Liver (tissue), 9 donors: Measurements from ENCODE around the gene RABL6. TPM values are rescaled to one million over a fixed set of nuclear protein-coding genes. Genes with fewer than 3 reads are reported as not detected.

Experiments
- DNase-seq: peaks from one replicate; pipeline ENCODE4 v3.0.0-alpha.2; 2017; ENCODE audit warnings: low spot score
- H3K27ac ChIP-seq, 2 donors: one replicate each; pipeline ENCODE4 v1.7.0; 2013; ENCODE audit warnings: inconsistent platforms in 2 of 2, low read length in 2 of 2, control low read depth in 1 of 2, low read depth in 1 of 2, mild to moderate bottlenecking in 1 of 2
- H3K27me3 ChIP-seq, 4 donors: one replicate each; pipeline versions ENCODE4 v1.6.1 to v1.7.0; 2013; ENCODE audit warnings: low read length in 3 of 4, inconsistent platforms in 1 of 4, mild to moderate bottlenecking in 1 of 4, moderate library complexity in 1 of 4; ENCODE audit not compliant: control insufficient read depth in 4 of 4, insufficient read depth in 4 of 4
- H3K36me3 ChIP-seq, 4 donors: one replicate each; pipeline versions ENCODE4 v1.6.1 to v1.7.0; 2013; ENCODE audit warnings: low read length in 3 of 4, mild to moderate bottlenecking in 3 of 4, low read depth in 1 of 4, moderate library complexity in 1 of 4; ENCODE audit not compliant: control insufficient read depth in 4 of 4, insufficient read depth in 3 of 4
- H3K4me1 ChIP-seq, 4 donors: one replicate each; pipeline versions ENCODE4 v1.6.1 to v1.7.0; 2013; ENCODE audit warnings: low read length in 3 of 4, mild to moderate bottlenecking in 3 of 4, moderate library complexity in 1 of 4; ENCODE audit not compliant: control insufficient read depth in 4 of 4, insufficient read depth in 4 of 4
- H3K4me3 ChIP-seq, 3 donors: one replicate each; pipeline versions ENCODE4 v1.6.1 to v1.7.0; 2013; ENCODE audit warnings: low read length in 3 of 3, control low read depth in 1 of 3, low read depth in 1 of 3, mild to moderate bottlenecking in 1 of 3
- H3K9ac ChIP-seq, 2 donors: one replicate each; pipeline ENCODE4 v1.7.0; 2013; ENCODE audit warnings: low read length in 2 of 2, mild to moderate bottlenecking in 2 of 2, moderate library complexity in 2 of 2, control low read depth in 1 of 2, low read depth in 1 of 2
- H3K9me3 ChIP-seq, 4 donors: one replicate each; pipeline versions ENCODE4 v1.6.1 to v1.7.0; 2013; ENCODE audit warnings: low read length in 3 of 4; ENCODE audit not compliant: control insufficient read depth in 4 of 4
- ATF3 ChIP-seq: IDR thresholded peaks from 2 replicates; pipeline ENCODE4 v1.6.1; 2016; ENCODE audit warnings: antibody characterized with exemption
- EGR1 ChIP-seq, 2 donors: IDR thresholded peaks; 2 replicates each; pipeline ENCODE4 v1.6.1; 2016 to 2018; ENCODE audit warnings: antibody characterized with exemption in 2 of 2, low read depth in 2 of 2
- FOXA1 ChIP-seq: IDR thresholded peaks from 2 replicates; pipeline ENCODE4 v1.6.1; 2016; ENCODE audit warnings: antibody characterized with exemption
- FOXA2 ChIP-seq: IDR thresholded peaks from 2 replicates; pipeline ENCODE4 v1.6.1; 2016; ENCODE audit warnings: antibody characterized with exemption
- GABPA ChIP-seq, 2 donors: IDR thresholded peaks in 1 of 2; conservative IDR thresholded peaks in 1 of 2; 2 replicates each; pipeline ENCODE4 v1.6.1; 2016; ENCODE audit warnings: antibody characterized with exemption in 2 of 2, mild to moderate bottlenecking in 1 of 2, moderate library complexity in 1 of 2
- HNF4A ChIP-seq, 2 donors: conservative IDR thresholded peaks; 2 replicates each; pipeline ENCODE4 v1.6.1; 2016; ENCODE audit warnings: antibody characterized with exemption in 2 of 2, mild to moderate bottlenecking in 2 of 2
- HNF4G ChIP-seq: IDR thresholded peaks from 2 replicates; pipeline ENCODE4 v1.6.1; 2016; ENCODE audit warnings: antibody characterized with exemption
- JUND ChIP-seq, 2 donors: IDR thresholded peaks; 2 replicates each; pipeline ENCODE4 v1.6.1; 2016; ENCODE audit warnings: antibody characterized with exemption in 2 of 2
- NR2F2 ChIP-seq: IDR thresholded peaks from 2 replicates; pipeline ENCODE4 v1.6.1; 2016; ENCODE audit warnings: antibody characterized with exemption
- RAD21 ChIP-seq, 2 donors: IDR thresholded peaks; 2 replicates each; pipeline ENCODE4 v1.6.1; 2016; ENCODE audit warnings: antibody characterized with exemption in 2 of 2, mild to moderate bottlenecking in 2 of 2
- REST ChIP-seq: IDR thresholded peaks from 2 replicates; pipeline ENCODE4 v1.6.1; 2016; ENCODE audit warnings: antibody characterized with exemption, mild to moderate bottlenecking
- RXRA ChIP-seq, 2 donors: IDR thresholded peaks; 2 replicates each; pipeline ENCODE4 v1.6.1; 2017 to 2018; ENCODE audit warnings: antibody characterized with exemption in 2 of 2, mild to moderate bottlenecking in 1 of 2
- SP1 ChIP-seq: IDR thresholded peaks from 2 replicates; pipeline ENCODE4 v1.6.1; 2018; ENCODE audit warnings: antibody characterized with exemption, mild to moderate bottlenecking
- TAF1 ChIP-seq: conservative IDR thresholded peaks from 2 replicates; pipeline ENCODE4 v1.6.1; 2016; ENCODE audit warnings: antibody characterized with exemption, mild to moderate bottlenecking
- YY1 ChIP-seq: IDR thresholded peaks from 2 replicates; pipeline ENCODE4 v1.6.1; 2016; ENCODE audit warnings: antibody characterized with exemption, mild to moderate bottlenecking
- ZBTB33 ChIP-seq: IDR thresholded peaks from 2 replicates; pipeline ENCODE4 v1.6.1; 2016; ENCODE audit warnings: antibody characterized with exemption
- WGBS: extraction: QIAGEN DNeasy Blood & Tissue Kit; methylation state at CpG from one replicate; pipeline ENCODE4 v1.1.7; 2013; 5-methylcytosine and 5-hydroxymethylcytosine counted together
- polyA plus RNA-seq, 2 donors: library from polyadenylated mRNA; stranded (reverse) in 1 of 2; unstranded in 1 of 2; fragments of 200-250 nt in 1 of 2; fragments of >200 nt in 1 of 2; fragmentation: Nextera tagmentation in 1 of 2; extraction: Ambion mirVana in 1 of 2; gene quantifications; one replicate each; pipeline versions ENCODE4 v1.2.1 to v1.2.3, GENCODE V29; 2013 to 2015
- total RNA-seq, 2 donors: library from RNA; depleted of rRNA; stranded (reverse); fragments of >200 nt; gene quantifications; one replicate each; pipeline ENCODE4 v1.2.3, GENCODE V29; 2014
- TF ChIP-seq, protein P1 (sequence below): IDR thresholded peaks from 2 replicates; pipeline ENCODE4 v1.6.1; 2016; ENCODE audit warnings: antibody characterized with exemption
- TF ChIP-seq, protein P2 (sequence below): fragments of 150-350 bp; IDR thresholded peaks from 2 replicates; pipeline ENCODE4 v1.5.1; 2017; ENCODE audit warnings: improper control_type of control experiment, low read depth, low read length; ENCODE audit not compliant: missing input control
- donor health status: healthy.
- donor health status: healthy.
- donor health status: healthy.
- donor health status: healthy.
- donor health status: healthy.

RABL6 gene
- total and polyA plus RNA-seq, 4 donors, result 3.6 to 32.6 (median 10.7) TPM

DNA sequence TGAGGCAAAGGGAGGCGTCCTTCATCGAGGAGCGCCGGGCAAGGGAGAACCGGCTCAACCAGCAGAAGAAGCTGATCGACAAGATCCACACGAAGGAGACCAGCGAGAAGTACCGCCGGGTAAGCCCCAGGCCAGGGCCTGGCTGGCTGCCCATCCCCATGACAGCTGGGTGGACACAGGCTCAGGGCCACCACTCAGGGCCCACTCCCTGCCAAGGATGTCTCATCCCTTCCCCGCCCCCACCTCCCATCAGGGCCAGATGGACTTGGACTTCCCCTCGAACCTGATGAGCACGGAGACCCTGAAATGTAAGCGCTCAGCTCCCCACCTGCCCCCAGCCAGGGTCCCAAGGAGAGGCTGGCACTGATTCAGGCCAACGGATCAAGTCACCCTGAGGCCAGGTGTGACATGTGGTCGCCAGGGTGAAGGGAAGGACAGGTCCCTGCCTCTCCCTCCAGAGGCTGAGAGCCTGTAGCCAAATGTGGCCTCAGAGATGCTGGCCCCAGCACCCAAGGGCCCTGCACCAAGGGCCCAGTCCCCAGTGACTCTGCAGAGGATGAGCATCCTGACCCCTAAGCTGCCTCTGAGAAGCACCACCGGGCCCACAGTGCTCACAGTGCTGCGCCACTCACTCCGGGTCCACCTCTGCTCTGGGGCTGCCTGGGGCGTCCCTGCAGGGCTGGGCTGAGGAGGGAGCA lies 3.1 kb upstream of the RABL6 start:
- Histone ChIP-seq H3K27ac (no peak overlapping the region), H3K9ac (no peak overlapping the region), H3K9me3 (no peaks in the 10 kb centered on the region), H3K4me1 (peaks cover 10 to 35% (median 31%) of the 10 kb centered on the region in 4 donors), H3K27me3 (no peaks in the 10 kb centered on the region), H3K4me3 (no peak overlapping the region), H3K36me3 (no peaks in the 10 kb centered on the region)
- WGBS, result 97% methylated on average over 20 of the region's 20 CpGs
- no peak for DNase-seq
- TF ChIP-seq REST (no peak), RAD21 (IDR thresholded peaks at IDR 0.05) (no peak), HNF4A (conservative IDR thresholded peaks at IDR 0.05) (no peak), HNF4G (no peak), NR2F2 (no peak), YY1 (no peak), EGR1 (IDR thresholded peaks at IDR 0.05; ENCODE audit: low read depth in 2 of 2) (no peak), FOXA1 (no peak), TAF1 (no peak), RXRA (IDR thresholded peaks at IDR 0.05) (no peak), ATF3 (no peak), SP1 (no peak), ZBTB33 (no peak), FOXA2 (no peak), GABPA (IDR thresholded peaks at IDR 0.05 in 1 of 2, conservative IDR thresholded peaks at IDR 0.05 in 1 of 2) (no peak), JUND (IDR thresholded peaks at IDR 0.05) (no peak)
- TF ChIP-seq, protein P1, sequence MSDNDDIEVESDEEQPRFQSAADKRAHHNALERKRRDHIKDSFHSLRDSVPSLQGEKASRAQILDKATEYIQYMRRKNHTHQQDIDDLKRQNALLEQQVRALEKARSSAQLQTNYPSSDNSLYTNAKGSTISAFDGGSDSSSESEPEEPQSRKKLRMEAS, result no peak
- TF ChIP-seq, protein P2, sequence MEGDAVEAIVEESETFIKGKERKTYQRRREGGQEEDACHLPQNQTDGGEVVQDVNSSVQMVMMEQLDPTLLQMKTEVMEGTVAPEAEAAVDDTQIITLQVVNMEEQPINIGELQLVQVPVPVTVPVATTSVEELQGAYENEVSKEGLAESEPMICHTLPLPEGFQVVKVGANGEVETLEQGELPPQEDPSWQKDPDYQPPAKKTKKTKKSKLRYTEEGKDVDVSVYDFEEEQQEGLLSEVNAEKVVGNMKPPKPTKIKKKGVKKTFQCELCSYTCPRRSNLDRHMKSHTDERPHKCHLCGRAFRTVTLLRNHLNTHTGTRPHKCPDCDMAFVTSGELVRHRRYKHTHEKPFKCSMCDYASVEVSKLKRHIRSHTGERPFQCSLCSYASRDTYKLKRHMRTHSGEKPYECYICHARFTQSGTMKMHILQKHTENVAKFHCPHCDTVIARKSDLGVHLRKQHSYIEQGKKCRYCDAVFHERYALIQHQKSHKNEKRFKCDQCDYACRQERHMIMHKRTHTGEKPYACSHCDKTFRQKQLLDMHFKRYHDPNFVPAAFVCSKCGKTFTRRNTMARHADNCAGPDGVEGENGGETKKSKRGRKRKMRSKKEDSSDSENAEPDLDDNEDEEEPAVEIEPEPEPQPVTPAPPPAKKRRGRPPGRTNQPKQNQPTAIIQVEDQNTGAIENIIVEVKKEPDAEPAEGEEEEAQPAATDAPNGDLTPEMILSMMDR, result no peak
